Duodenal mucosa (tissue), 2 donors: ENCODE measurements around the gene BEST3.
"Not testable (repeated sequence)": the region's sequence is repeated elsewhere in the genome, so short reads cannot be mapped to it uniquely, and the experiment has no call there.

Source experiments
- H3K27ac ChIP-seq: one replicate; pipeline ENCODE4 v1.7.0; 2013; ENCODE audit warnings: low read depth, low read length
- H3K27me3 ChIP-seq, 2 donors: one replicate each; pipeline ENCODE4 v1.7.0; 2013; ENCODE audit warnings: low read length in 2 of 2, control low read depth in 1 of 2; ENCODE audit not compliant: insufficient read depth in 2 of 2, control insufficient read depth in 1 of 2
- H3K36me3 ChIP-seq, 2 donors: one replicate each; pipeline ENCODE4 v1.7.0; 2013; ENCODE audit warnings: low read length in 2 of 2, control low read depth in 1 of 2; ENCODE audit not compliant: insufficient read depth in 2 of 2, control insufficient read depth in 1 of 2
- H3K4me1 ChIP-seq, 2 donors: one replicate each; pipeline ENCODE4 v1.7.0; 2013; ENCODE audit warnings: low read length in 2 of 2, control low read depth in 1 of 2; ENCODE audit not compliant: insufficient read depth in 2 of 2, control insufficient read depth in 1 of 2
- H3K4me3 ChIP-seq, 2 donors: one replicate each; pipeline ENCODE4 v1.7.0; 2013; ENCODE audit warnings: low read length in 2 of 2, low read depth in 1 of 2
- H3K9ac ChIP-seq, 2 donors: one replicate each; pipeline ENCODE4 v1.7.0; 2013; ENCODE audit warnings: low read length in 2 of 2, low read depth in 1 of 2
- H3K9me3 ChIP-seq, 2 donors: one replicate each; pipeline ENCODE4 v1.7.0; 2013; ENCODE audit warnings: low read length in 2 of 2, control low read depth in 1 of 2; ENCODE audit not compliant: control insufficient read depth in 1 of 2

Gene BEST3

DNA sequence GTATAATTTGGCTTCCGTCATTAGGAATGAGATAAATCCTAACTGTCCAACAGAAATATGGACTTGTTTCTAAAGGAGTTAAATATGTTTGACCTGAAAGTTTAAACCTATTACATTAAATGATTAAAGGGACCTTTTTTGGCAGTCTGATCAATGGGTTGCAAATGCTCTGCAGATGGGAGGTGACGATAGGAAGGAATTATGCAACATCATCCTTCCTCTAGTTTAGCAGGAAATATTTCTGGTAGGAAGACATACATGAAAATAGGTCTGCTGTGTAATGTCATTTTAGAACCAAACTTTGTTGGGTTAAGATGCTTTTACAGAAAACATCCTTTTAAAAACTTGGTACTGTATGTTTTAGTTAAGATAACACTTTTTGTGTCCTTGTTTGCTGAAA, 91.0 kb downstream of the BEST3 start:
- Histone ChIP-seq H3K9me3 (peaks cover 0 to 3% of the 10 kb centered on the region in 2 donors), H3K36me3 (peaks cover 4% of the 10 kb centered on the region in 2 donors), H3K27me3 (no peaks in the 10 kb centered on the region), H3K9ac (no peak overlapping the region), H3K27ac (no peak overlapping the region), H3K4me3 (no peak overlapping the region), H3K4me1 (no peaks in the 10 kb centered on the region)

GRCh38 chr12:69604275-69604674, 94.8 kb downstream of the BEST3 start:
- not testable (repeated sequence) for H3K9me3 ChIP-seq, H3K4me1 ChIP-seq, H3K27ac ChIP-seq, H3K27me3 ChIP-seq, H3K9ac ChIP-seq, H3K4me3 ChIP-seq
- H3K36me3 ChIP-seq: peaks cover 25 to 30% of the 10 kb centered on the region in 2 donors
